Vagina (tissue), 2 donors: ENCODE results near the gene PSMD12. TPM values are rescaled to one million over a fixed set of nuclear protein-coding genes. Genes with fewer than 3 reads are reported as not detected.
"Not testable (repeated sequence)": the region's sequence is repeated elsewhere in the genome, so short reads cannot be mapped to it uniquely, and the experiment has no call there.

Experiments used
- DNase-seq, 2 donors: peaks; one replicate each; pipeline ENCODE4 v3.0.0-alpha.2; 2017; ENCODE audit errors: extremely low spot score in 2 of 2
- H3K27ac ChIP-seq: fragments of 200-600 bp; sonication (generic); one replicate; pipeline ENCODE4 v1.5.1; 2019
- H3K27me3 ChIP-seq: fragments of 200-600 bp; sonication (generic); one replicate; pipeline ENCODE4 v1.5.1; 2019
- H3K36me3 ChIP-seq, 2 donors: fragments of 200-600 bp; sonication (generic); one replicate each; pipeline ENCODE4 v1.5.1; 2017 to 2019
- H3K4me1 ChIP-seq: fragments of 200-600 bp; sonication (generic); one replicate; pipeline ENCODE4 v1.5.1; 2019
- H3K4me3 ChIP-seq, 2 donors: fragments of 200-600 bp; sonication (generic); 1 replicate in 1 of 2; 2 replicates in 1 of 2; pipeline ENCODE4 v1.5.1; 2016 to 2019
- H3K9me3 ChIP-seq: fragments of 200-600 bp; sonication (generic); one replicate; pipeline ENCODE4 v1.5.1; 2019
- CTCF ChIP-seq, 3 experiments: fragments of 450-650 bp in 2 of 3; fragments of 200-600 bp in 1 of 3; sonication (generic) in 1 of 3; IDR thresholded peaks; one replicate each; pipeline ENCODE4 v1.5.1; 2017 to 2019; ENCODE audit warnings: antibody characterized with exemption in 3 of 3, mild to moderate bottlenecking in 2 of 3, moderate library complexity in 2 of 3
- POLR2A ChIP-seq, 2 donors: fragments of 450-650 bp; IDR thresholded peaks; one replicate each; pipeline ENCODE4 v1.6.1; 2017; ENCODE audit warnings: antibody characterized with exemption in 2 of 2, mild to moderate bottlenecking in 2 of 2, moderate library complexity in 2 of 2
- POLR2AphosphoS5 ChIP-seq, 2 donors: sonication (generic); formaldehyde crosslinking; IDR thresholded peaks; one replicate each; pipeline ENCODE4 v1.9.0; 2017; ENCODE audit warnings: antibody characterized with exemption in 2 of 2, mild to moderate bottlenecking in 2 of 2, low read depth in 1 of 2; ENCODE audit not compliant: insufficient read depth in 1 of 2
- intact Hi-C: fragments of 100-400 bp; cut with DNase I; formaldehyde crosslinking; loops from one replicate; pipeline ENCODE4 v1.15.1; 2023
- total RNA-seq: library from RNA; depleted of rRNA; stranded (reverse); fragments of >200 nt; gene quantifications from one replicate; pipeline ENCODE4 v1.2.3, GENCODE V29; 2016

Gene PSMD12
- total RNA-seq, 1 donor from 2014 or later = 26.0 TPM

GRCh38 chr17:67347826-67348225, 18.6 kb downstream of the PSMD12 start:
- intact Hi-C loops = no loop called here
- TF ChIP-seq CTCF (IDR thresholded peaks at IDR 0.05) (no peak), POLR2A (IDR thresholded peaks at IDR 0.05) (no peak)
- Histone ChIP-seq H3K27me3 (no peaks in the 10 kb centered on the region), H3K36me3 (peaks cover 6 to 94% of the 10 kb centered on the region in 2 donors), H3K4me3 (no peak overlapping the region), H3K27ac (no peak overlapping the region), H3K4me1 (no peaks in the 10 kb centered on the region), H3K9me3 (no peaks in the 10 kb centered on the region)
- DNase-seq = no peak

DNA sequence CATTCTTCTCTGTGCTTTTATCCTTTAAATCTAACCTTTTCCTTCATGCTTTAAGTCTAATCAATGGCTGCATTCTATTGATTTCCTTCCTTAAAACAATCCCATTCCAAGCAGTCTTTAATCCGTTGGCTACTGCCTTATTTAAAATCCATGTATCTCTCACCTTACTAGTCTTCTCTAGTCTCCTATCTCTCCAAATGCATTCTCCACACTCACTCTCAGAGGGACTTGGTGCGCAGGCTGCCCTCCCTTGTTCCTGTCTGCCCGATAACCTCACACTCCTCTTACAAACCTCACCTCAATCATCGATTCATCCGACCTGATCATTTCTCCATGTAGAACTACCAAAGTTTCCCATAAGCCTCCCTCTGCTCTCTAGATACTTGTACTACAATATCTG, 23.1 kb downstream of the PSMD12 start:
- H3K36me3 ChIP-seq = peaks cover 0 to 77% of the 10 kb centered on the region in 2 donors
- no peak for TF ChIP-seq POLR2AphosphoS5 (IDR thresholded peaks at IDR 0.05; ENCODE audit: insufficient read depth in 1 of 2, low read depth in 1 of 2)
- no peak for TF ChIP-seq POLR2A (IDR thresholded peaks at IDR 0.05)
- no peak for TF ChIP-seq CTCF (IDR thresholded peaks at IDR 0.05)
- no peaks in the 10 kb centered on the region for H3K27me3 ChIP-seq
- intact Hi-C loops = no loop called here
- no peaks in the 10 kb centered on the region for H3K9me3 ChIP-seq
- no peaks in the 10 kb centered on the region for H3K4me1 ChIP-seq
- DNase-seq = no peak
- no peak overlapping the region for H3K4me3 ChIP-seq
- H3K27ac ChIP-seq = no peak overlapping the region

- H3K4me3 ChIP-seq, H3K9me3 ChIP-seq, H3K27ac ChIP-seq, DNase-seq, intact Hi-C loops, H3K27me3 ChIP-seq, H3K4me1 ChIP-seq: not testable (repeated sequence)
- peaks cover 0 to 30% of the 10 kb centered on the region in 2 donors for H3K36me3 ChIP-seq
These were observed 28.0 kb downstream of the PSMD12 start for GRCh38 chr17:67338353-67338752.

GRCh38 chr17:67336859-67337258, 29.5 kb downstream of the PSMD12 start:
- Histone ChIP-seq H3K9me3 (no peaks in the 10 kb centered on the region), H3K36me3 (peaks cover 0 to 17% of the 10 kb centered on the region in 2 donors), H3K4me1 (no peaks in the 10 kb centered on the region), H3K27ac (no peak overlapping the region), H3K4me3 (no peak overlapping the region), H3K27me3 (no peaks in the 10 kb centered on the region)
- DNase-seq = no peak
- TF ChIP-seq CTCF (IDR thresholded peaks at IDR 0.05) = no peak
- no peak for TF ChIP-seq POLR2AphosphoS5 (IDR thresholded peaks at IDR 0.05; ENCODE audit: insufficient read depth in 1 of 2, low read depth in 1 of 2)
- no peak for TF ChIP-seq POLR2A (IDR thresholded peaks at IDR 0.05)
- intact Hi-C loops = no loop called here

GRCh38 chr17:67335245-67335835, 31.0 kb downstream of the PSMD12 start:
- intact Hi-C loops = no loop called here
- H3K4me3 ChIP-seq = no peak overlapping the region
- H3K36me3 ChIP-seq = peaks cover 0 to 2% of the 10 kb centered on the region in 2 donors
- H3K4me1 ChIP-seq = no peaks in the 10 kb centered on the region
- no peak for TF ChIP-seq CTCF (IDR thresholded peaks at IDR 0.05)
- no peak for TF ChIP-seq POLR2A (IDR thresholded peaks at IDR 0.05)
- no peak for TF ChIP-seq POLR2AphosphoS5 (IDR thresholded peaks at IDR 0.05; ENCODE audit: insufficient read depth in 1 of 2, low read depth in 1 of 2)
- DNase-seq = peak in 1 of 2 donors; percentile 32
- no peaks in the 10 kb centered on the region for H3K27me3 ChIP-seq
- H3K9me3 ChIP-seq = no peaks in the 10 kb centered on the region
- H3K27ac ChIP-seq = no peak overlapping the region

DNA sequence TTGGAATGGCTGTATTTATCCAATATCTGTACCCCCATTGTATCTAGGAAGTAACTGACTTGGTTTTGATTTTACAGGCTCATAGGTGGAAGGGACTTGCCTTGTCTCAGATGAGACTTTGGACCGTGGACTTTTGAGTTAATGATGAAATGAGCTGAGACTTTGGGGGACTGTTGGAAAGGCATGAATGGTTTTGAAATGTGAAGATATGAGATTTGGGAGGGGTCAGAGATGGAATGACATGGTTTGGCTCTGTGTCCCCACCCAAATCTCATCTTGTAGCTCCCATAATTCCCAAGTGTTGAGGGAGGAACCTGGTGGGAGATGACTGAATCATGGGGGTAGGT, 34.2 kb downstream of the PSMD12 start:
- H3K27me3 ChIP-seq, H3K4me3 ChIP-seq, H3K36me3 ChIP-seq, intact Hi-C loops, H3K4me1 ChIP-seq, DNase-seq, H3K27ac ChIP-seq, H3K9me3 ChIP-seq: not testable (repeated sequence)

DNA sequence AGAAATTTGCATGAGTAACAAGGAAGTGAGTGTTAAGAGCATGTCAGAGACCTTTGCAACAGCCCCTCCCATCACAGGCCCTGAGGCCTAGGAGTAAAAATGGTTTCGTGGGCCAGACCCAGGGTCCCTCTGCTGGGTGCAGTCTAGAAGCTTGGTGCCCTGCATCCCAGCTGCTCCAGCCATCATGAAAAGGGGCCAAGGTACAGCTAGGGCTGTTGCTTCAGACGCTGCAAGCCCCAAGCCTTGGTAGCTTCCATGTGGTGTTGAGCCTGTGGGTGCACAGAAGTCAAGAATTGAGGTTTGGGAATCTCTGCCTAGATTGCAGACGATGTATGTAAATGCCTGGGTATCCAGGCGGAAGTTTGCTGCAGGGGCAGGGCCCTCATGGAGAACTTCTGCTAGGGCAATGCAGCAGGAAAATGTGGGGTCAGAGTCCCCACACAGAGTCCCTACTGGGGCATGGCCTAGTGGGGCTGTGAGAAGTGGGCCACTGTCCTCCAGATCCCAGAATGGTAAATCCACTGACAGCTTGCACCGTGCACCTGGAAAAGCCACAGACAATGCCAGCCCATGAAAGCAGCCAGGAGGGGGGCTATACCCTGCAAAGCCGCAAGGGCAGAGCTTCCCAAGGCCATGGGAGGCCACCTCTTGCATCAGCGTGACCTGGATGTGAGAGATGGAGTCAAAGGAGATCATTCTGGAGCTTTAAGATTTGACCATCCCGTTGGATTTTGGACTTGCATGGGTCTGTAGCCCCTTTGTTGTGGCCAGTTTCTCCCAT, 34.8 kb downstream of the PSMD12 start:
- H3K4me3 ChIP-seq, H3K27me3 ChIP-seq, H3K9me3 ChIP-seq, H3K36me3 ChIP-seq, intact Hi-C loops, H3K27ac ChIP-seq, H3K4me1 ChIP-seq, DNase-seq: not testable (repeated sequence)
